GM18526 (cell line): ENCODE measurements around the gene DAPK2.

ENCODE experiments used
- POLR2A ChIP-seq: IDR thresholded peaks from 3 replicates; pipeline ENCODE4 v1.6.1; 2011; ENCODE audit not compliant: insufficient read length; ENCODE audit errors: extremely low read depth

Gene DAPK2

GRCh38 chr15:63945007-63945788, 101.1 kb downstream of the DAPK2 start:
- no peak for TF ChIP-seq POLR2A

- TF ChIP-seq POLR2A = no peak
Measured at GRCh38 chr15:63944681-63944955, 101.7 kb downstream of the DAPK2 start.

GRCh38 chr15:63943829-63944680, 102.2 kb downstream of the DAPK2 start:
- TF ChIP-seq POLR2A = no peak

- TF ChIP-seq POLR2A = no peak
Measured at GRCh38 chr15:63942486-63943365, 103.6 kb downstream of the DAPK2 start.

GRCh38 chr15:63941698-63942465, 104.4 kb downstream of the DAPK2 start:
- no peak for TF ChIP-seq POLR2A

DNA sequence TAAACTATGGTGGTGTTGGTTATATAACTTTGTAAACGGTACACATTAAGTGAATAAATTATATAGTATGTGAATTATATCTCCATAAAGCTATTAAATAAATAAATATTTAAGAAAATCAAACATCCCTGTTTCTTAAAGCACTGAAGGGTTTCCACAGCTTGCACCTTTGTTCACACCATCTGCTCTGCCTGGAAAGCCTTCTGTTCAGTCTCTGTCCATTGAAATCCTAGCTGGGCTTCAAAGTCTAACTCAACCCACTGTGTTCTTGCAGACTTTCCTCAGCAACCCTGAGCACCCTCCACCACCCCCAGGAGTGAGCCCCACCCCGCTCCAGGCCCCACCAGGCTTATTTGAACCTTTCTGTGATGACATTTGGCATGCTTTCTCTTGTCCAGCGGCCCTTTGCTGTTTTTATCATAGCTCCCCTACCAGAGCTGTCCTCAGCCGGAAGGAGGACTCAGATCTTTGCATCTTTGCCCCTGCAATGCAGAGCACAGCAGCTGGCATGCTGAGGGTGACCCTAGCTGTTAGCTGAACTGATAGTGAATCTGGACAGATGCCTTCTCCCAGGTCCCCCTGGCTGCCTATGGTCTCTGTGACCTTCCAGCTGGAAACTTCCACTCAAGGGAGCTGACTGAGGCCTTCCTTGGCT, 105.2 kb downstream of the DAPK2 start:
- TF ChIP-seq POLR2A = no peak

DNA sequence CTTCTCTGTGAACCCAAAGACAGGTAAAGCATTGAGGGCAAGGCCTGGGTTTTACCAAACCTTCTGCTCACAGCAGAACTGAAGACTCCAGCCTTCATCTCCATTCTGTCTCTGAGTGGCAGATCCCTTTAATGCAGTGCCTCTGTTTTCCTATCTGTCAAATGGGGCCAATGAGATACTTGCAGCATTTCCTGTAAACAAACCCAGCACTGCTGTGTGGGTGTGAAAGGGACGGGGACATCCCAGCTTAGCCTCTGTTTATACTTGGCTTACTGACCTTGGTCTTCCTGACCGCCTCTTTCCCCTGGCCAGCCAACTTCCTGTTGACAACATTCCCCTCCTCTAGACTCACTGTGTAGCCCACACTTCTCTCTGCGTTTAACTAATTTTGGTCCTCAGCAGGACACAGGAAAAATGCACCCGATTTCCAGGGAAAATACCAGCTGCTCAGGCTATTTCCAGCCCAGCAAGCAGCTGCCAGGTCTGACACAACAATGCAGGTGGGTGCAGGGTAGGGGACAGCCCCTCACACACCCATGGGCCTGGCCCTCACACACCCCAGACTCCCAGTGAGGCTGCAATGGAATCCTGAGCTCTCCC, 106.7 kb downstream of the DAPK2 start:
- no peak for TF ChIP-seq POLR2A

GRCh38 chr15:63938486-63939061, 107.7 kb downstream of the DAPK2 start:
- TF ChIP-seq POLR2A = no peak

GRCh38 chr15:63933522-63933921, 112.8 kb downstream of the DAPK2 start:
- no peak for TF ChIP-seq POLR2A

- no peak for TF ChIP-seq POLR2A
Measured at GRCh38 chr15:63931556-63931955, 114.7 kb downstream of the DAPK2 start.

- TF ChIP-seq POLR2A = no peak
Measured at GRCh38 chr15:63930034-63930433, 116.3 kb downstream of the DAPK2 start.

DNA sequence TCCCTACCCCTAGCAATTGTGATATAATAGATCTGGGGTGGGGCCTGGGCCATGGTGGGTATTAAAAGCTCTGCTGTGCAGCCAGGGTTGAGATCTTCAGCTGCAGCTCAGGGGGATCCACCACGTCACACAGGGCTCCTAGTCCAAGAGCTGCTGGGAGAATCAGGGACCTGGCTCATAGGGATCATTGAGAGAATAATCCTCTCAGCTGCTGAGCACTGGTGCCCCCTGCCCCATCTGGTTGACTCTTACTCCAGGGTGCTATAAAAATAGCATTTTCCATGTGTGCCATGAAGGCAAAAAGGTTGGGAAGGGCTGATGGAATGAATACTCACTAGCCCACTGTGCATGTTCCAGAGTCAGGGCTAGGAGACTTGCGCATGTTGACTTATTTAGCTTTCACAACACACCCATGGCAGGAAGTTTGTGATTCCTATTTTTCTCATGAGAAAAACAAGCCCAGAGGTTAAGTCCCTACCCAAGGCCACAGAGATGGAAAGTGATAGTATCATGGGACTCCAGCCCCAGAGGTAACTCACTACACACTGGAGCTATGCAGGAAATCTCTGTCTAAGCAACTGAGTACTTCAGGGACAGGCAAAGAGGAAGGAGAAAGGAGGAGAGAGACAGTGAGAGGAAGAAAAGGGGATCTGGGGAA, 118.0 kb downstream of the DAPK2 start:
- no peak for TF ChIP-seq POLR2A

DNA sequence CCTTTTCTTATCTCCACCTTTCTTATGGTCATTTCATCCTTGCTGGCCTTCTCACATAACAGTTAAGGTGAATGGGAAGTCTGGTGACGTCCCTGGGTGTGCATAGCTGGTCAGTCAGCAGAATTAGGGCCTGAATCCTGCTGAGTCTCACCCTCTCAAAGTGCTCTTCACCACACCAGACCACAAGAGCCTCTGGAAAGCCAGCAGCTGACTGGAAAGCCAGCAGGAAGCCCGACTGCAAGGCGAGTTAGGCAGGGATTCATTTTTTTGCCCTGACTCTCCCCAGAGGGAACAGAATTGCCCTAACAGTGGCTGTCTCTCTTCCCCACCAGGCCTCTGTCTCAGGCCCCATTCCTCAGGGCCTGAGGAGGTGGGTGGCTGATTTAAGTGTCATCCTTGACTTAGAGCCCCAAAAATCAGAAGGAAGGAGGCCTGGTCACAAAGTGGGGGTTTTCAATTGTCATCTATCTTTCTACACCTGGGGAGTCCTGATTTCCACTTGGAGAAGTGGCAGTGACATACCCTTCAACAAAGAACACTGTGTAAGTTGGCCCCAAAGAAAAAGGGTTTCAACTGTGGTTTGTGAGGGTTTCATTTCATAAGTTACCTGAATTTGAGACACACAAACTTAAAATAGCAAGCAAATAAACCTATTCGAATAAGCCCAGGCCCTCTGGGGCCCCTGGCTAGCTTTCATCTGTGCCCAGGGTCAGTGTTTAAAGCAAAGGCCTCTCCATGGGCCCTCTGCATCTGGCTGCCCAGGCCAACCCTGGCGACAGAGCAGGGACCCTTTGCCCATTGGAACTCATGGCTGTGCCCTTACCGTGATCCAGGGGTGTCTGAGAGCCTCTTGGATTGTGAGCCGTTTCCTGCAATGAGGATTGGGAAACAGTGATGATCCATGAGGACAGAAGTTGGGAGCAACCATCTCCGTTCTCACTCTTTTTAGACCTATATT, 122.0 kb downstream of the DAPK2 start:
- TF ChIP-seq POLR2A = no peak
